Osteocyte (in vitro differentiated cells): Measurements from ENCODE around the gene TMEM201. TPM values are rescaled to one million over a fixed set of nuclear protein-coding genes. Genes with fewer than 3 reads are reported as not detected.

Source experiments
- DNase-seq: peaks from one replicate; pipeline ENCODE4 v3.0.0; 2021; ENCODE audit warnings: mixed read lengths; ENCODE audit not compliant: unreplicated experiment; ENCODE audit errors: extremely low spot score
- H3K27ac Mint-ChIP-seq: one replicate; pipeline ENCODE4 v1.8.0; 2021; ENCODE audit warnings: mild to moderate bottlenecking, mixed read lengths; ENCODE audit not compliant: unreplicated experiment
- H3K27me3 Mint-ChIP-seq: one replicate; pipeline ENCODE4 v1.8.0; 2021; ENCODE audit warnings: mixed read lengths; ENCODE audit not compliant: unreplicated experiment
- H3K36me3 Mint-ChIP-seq: one replicate; pipeline ENCODE4 v1.8.0; 2021; ENCODE audit warnings: mixed read lengths; ENCODE audit not compliant: unreplicated experiment
- H3K4me1 Mint-ChIP-seq: one replicate; pipeline ENCODE4 v1.8.0; 2021; ENCODE audit warnings: mixed read lengths; ENCODE audit not compliant: unreplicated experiment
- H3K4me3 Mint-ChIP-seq: one replicate; pipeline ENCODE4 v1.8.0; 2021; ENCODE audit warnings: mild to moderate bottlenecking, moderate library complexity, mixed read lengths; ENCODE audit not compliant: unreplicated experiment
- H3K9me3 Mint-ChIP-seq: one replicate; pipeline ENCODE4 v1.8.0; 2021; ENCODE audit warnings: mixed read lengths; ENCODE audit not compliant: unreplicated experiment
- total RNA-seq: library from RNA; stranded (reverse); gene quantifications from 2 replicates; pipeline ENCODE4 v1.2.1, GENCODE V29; 2021
- TF ChIP-seq, protein P1 (sequence below): fragments of 200-600 bp; sonication (generic); IDR thresholded peaks from 2 replicates; pipeline ENCODE4 v1.5.0; 2021; ENCODE audit warnings: antibody characterized with exemption, mild to moderate bottlenecking, moderate library complexity

Gene TMEM201
- total RNA-seq, 1 donor from 2014 or later: 17.9 TPM

DNA sequence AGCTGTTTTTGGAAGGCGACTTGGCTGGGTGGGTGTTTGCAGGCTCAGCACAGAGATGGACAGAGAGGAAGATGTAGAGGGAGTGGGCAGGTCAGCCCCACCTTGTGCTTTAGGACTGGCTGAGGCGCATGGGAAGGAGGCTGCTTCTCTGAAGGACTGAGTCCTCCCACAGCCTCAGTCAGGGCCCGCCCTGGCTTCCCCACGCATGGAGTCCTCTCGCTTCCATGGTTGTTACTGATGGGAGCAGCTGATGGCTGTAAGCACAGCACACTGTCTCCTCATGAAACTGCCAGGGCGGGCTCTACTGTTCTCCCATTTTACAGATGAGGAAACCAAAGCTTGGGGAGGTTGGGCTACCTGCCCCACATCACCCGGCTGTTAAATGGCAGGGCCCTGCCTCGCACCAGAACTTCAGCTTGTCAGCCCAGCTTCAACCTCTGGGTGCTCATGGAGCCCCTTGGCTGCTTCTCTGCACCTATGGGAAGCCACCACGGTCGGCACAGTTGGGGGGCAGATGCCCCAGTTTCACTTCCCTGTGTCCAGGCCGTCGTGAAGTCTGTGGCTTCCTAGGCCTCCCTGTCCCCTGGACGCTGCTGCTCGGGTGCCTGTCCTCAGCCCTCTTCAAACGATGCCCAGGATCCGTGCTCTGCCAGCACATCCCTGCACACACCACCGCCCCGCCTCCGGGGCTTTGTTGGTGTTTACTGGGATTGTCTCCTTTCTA, 2.4 kb downstream of the TMEM201 start:
- Mint-ChIP-seq H3K27ac (no peak overlapping the region), H3K36me3 (no peaks in the 10 kb centered on the region), H3K27me3 (no peaks in the 10 kb centered on the region), H3K9me3 (no peaks in the 10 kb centered on the region), H3K4me3 (no peak overlapping the region), H3K4me1 (peaks cover 21% of the 10 kb centered on the region)
- TF ChIP-seq, protein P1, sequence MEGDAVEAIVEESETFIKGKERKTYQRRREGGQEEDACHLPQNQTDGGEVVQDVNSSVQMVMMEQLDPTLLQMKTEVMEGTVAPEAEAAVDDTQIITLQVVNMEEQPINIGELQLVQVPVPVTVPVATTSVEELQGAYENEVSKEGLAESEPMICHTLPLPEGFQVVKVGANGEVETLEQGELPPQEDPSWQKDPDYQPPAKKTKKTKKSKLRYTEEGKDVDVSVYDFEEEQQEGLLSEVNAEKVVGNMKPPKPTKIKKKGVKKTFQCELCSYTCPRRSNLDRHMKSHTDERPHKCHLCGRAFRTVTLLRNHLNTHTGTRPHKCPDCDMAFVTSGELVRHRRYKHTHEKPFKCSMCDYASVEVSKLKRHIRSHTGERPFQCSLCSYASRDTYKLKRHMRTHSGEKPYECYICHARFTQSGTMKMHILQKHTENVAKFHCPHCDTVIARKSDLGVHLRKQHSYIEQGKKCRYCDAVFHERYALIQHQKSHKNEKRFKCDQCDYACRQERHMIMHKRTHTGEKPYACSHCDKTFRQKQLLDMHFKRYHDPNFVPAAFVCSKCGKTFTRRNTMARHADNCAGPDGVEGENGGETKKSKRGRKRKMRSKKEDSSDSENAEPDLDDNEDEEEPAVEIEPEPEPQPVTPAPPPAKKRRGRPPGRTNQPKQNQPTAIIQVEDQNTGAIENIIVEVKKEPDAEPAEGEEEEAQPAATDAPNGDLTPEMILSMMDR: no peak
- no peak for DNase-seq

DNA sequence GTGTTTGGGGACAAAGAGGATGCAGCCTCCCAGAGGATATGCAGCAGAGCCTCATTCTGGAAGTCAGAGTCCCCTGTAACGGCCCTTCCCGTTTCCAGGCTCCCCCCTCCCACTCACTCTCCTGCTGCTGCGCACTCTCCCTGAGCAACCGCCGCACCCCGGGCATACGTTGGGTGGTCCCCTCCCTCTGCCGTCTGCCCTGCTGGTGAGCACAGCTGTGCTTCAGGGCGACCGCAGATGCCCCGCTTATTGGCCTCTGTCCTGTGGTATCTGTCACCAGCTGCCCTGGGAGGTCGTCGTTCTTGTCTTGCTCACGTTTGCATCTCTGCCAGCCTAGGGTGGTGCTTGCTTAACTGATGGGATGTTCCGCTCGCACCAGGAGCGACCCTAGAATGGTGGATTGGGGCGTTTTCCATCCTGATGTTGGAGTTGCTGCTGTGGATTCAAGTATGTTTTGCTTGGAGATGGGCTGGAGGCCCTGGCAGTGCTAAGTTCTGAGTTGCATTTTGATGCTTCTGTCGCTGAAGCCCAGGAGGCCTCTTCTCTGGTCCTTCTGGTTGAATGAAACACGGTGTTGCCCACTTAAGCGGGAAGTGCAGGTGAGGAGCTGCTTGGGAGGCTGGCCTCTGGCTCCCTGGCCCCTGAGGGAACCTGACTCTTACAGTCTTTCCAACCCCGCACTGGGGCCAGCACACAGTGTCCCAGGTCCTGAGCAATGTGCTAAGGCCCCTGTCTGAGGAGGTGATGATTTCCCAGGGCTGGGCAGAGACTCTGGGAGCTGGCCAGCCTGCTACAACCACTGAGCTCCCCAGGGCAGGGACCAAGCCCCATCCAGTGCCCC, 3.2 kb downstream of the TMEM201 start:
- no peak for DNase-seq
- Mint-ChIP-seq H3K4me3 (no peak overlapping the region), H3K27me3 (no peaks in the 10 kb centered on the region), H3K36me3 (no peaks in the 10 kb centered on the region), H3K9me3 (no peaks in the 10 kb centered on the region), H3K4me1 (peaks cover 21% of the 10 kb centered on the region), H3K27ac (no peak overlapping the region)
- TF ChIP-seq, protein P1: no peak

DNA sequence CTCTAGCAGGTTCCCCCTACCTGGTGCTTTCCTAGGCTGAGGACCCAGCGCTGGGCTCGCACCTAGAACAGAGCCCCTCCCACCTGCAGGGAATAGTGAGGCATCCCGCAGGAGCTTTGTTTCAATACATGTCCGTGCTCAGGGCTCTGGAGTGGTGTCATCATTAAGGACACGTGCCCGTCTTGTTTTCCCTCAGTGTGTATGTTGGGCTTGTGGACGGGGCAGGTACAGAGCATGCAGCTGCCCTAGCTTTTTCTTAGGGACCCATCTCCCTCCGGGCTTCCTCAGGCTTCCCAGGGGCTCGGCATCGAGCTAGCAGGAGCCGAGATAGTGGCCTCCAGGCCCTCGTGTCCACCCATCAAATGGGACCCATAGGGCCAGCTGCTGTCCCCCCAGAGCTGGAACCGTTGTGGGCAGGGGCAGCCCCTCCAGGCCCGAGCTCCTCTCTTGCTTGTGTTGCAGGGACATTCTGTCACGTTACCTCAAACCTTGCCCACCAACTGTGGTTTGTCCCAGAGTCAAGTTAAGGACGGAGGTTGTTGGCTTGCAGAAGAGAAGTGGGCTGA, 3.9 kb downstream of the TMEM201 start:
- Mint-ChIP-seq H3K4me1 (peaks cover 21% of the 10 kb centered on the region), H3K27me3 (no peaks in the 10 kb centered on the region), H3K27ac (no peak overlapping the region), H3K9me3 (no peaks in the 10 kb centered on the region), H3K4me3 (no peak overlapping the region), H3K36me3 (peaks cover 3% of the 10 kb centered on the region)
- TF ChIP-seq, protein P1: no peak
- no peak for DNase-seq

DNA sequence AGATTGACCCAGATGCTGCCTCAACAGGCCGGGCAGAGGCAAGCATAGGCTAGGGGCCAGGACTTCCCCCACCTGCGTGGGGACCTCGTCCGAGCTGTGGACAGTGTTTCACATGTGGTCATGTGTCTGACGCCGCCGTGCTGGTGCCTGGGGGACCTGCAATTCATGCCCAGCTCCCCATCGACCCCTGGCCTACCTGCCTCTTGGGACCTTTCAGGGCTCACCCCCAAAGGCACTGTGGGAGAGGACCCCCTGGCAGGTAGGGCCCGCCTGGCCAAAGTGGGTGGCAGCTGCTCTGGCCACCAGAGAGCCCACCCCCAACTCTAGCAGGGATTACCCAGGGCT, 4.4 kb downstream of the TMEM201 start:
- Mint-ChIP-seq H3K36me3 (peaks cover 3% of the 10 kb centered on the region), H3K27ac (no peak overlapping the region), H3K4me1 (peaks cover 19% of the 10 kb centered on the region), H3K4me3 (no peak overlapping the region), H3K27me3 (no peaks in the 10 kb centered on the region), H3K9me3 (no peaks in the 10 kb centered on the region)
- no peak for DNase-seq
- TF ChIP-seq, protein P1: no peak
